Epidermal melanocyte (primary cell): ENCODE data around the gene TBXA2R.

Source experiments
- DNase-seq: peaks from one replicate; pipeline ENCODE4 v3.0.0; 2011; ENCODE audit warnings: low spot score; ENCODE audit not compliant: insufficient read length

TBXA2R gene

DNA sequence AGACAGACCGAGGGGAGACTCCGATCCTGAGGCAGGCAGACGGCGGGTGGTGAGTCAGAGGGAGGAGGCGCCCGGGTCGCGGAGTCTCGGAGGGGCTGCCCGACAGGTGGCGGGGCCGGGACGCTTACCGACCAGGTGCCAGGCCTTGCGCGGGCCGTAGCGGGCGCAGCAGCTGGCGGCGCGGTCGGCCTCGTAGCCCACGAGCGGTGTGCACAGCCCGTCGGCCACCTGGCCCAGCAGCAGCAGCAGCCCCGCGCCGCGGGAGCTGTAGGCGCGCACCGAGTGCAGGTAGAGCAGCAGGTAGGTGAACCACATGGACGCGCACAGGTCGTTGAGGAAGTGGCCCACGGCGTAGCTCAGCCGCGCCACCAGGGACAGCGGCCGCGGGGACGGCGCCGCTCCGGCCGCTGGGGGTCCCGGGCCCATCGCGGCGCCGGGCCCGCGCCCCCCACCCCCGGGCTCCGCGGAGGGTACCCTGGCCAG, 49.7 kb downstream of the TBXA2R start:
- DNase-seq = no peak

- no peak for DNase-seq
These were observed 50.2 kb downstream of the TBXA2R start for GRCh38 chr19:3556423-3556977.

GRCh38 chr19:3555653-3556422, 50.8 kb downstream of the TBXA2R start:
- no peak for DNase-seq

GRCh38 chr19:3554254-3555083, 52.2 kb downstream of the TBXA2R start:
- DNase-seq = no peak

DNA sequence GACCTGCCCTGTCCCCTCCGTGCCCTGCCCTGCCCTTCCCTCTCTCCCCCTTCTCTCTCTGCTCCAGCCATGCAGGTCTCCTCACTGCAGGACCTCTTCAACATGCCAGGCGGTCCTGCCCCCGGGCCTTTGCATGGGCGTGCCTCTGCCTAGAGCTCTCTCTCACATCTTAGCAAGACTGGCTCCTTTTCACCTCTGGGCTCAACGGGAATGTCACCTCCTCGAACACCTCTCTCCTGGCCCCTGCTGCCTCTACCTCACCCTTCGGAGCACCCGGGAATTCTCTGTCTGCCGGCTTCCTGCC, 54.9 kb downstream of the TBXA2R start:
- no peak for DNase-seq

DNA sequence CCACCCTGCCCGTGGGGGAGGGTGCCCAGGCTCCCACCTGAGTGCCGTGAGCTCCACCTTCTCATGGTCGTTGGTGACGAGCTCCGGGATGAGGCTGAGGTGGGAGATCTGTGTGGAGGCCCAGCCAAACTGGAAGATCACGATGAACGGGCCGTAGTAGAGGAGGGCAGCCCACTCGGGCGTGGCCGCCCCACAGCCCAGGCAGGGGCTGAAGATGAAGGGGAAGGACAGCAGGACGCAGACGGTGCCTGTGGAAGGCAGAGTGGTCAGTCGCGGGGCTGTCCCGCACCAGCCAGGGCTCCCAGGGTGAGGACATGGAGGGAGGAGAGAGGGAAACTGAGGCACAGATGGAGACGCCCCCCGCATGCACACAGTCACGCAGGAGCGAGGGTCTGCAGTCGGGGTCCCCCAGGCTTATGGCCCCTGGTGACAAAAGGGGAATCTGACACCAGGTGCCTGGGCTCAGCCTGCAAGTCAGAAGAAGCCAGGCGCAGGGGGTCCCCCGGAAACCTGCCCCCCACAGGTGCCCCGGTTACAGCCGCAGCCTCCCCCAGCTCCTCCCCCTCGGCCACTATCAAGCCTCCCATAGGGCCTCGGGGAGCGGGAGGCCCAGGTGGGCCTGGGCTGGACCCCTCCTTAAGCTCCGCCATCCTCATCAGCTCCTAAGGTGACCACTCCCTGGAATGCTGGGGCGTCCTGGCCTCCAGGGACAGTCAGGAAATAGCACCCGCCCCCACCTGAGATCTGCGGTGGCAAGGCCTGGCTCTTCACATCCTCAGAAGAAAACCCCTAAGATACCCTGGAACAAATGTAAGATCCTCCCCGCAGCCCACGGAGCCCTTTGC, 55.5 kb downstream of the TBXA2R start:
- DNase-seq = no peak

DNA sequence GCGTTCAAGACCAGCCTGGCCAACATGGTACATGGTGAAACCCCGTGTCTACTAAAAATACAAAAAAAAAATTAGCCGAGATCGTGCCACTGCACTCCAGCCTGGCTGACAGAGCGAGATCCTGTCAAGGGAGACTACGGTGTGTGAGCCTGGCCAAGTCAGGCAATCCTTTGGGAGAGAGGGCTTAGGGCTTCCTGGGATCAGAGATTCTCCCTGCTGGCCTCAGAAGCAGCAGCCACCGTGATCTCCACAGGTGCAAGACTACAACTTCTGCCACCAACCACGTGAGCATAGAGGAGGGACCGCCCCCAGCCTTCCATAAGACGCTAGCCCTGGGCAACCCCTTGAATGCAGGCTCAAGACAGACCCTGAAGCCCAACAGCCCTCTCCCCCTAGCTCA, 56.9 kb downstream of the TBXA2R start:
- DNase-seq = no peak

GRCh38 chr19:3548606-3549005, 58.1 kb downstream of the TBXA2R start:
- no peak for DNase-seq

DNA sequence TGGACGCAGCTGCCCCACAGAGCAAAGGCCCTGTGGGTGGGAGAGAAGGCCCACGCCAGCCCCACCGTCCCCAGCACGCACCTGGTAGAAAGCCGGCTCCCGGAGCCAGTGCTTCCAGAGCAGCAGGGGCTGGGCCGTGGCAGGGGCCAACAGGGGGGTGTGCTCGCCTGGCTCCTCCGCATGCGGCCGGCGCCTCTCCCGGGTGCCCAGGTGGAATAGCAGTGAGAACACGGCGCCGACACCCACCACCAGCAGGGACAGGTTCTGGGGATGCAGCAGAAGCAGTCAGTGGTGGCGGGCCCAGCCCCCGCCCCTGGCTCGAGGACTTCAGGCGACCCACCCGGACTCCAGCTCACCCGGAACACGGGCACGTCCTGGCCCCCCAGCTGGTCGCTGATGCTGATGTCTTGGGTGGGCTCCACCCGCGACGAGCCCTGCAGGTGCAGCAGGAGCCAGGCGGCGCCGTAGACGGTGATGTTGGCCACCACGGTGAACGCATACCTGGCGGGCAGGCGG, 58.9 kb downstream of the TBXA2R start:
- DNase-seq = no peak

DNA sequence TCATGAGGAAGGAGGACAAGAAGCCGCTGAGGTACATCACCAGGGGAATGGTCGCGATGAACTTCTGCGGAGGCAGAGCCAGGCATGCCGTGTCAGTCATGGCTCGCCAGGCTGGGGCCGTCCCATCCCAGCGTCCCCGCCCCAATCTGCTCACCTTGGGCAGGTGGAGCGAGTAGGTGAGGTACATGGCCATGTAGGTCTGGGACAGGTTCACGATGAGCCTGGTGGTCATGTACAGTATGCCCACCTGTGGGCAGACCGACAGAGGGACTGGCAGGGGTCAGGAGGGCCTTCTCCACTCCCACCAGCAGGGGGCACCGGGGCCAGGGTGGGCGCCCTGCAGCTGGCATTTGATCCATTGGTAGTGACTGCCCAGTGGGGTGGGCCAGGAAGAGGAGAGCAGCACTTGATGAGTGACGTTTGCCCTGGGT, 59.4 kb downstream of the TBXA2R start:
- no peak for DNase-seq

GRCh38 chr19:3546119-3546518, 60.6 kb downstream of the TBXA2R start:
- DNase-seq = no peak

DNA sequence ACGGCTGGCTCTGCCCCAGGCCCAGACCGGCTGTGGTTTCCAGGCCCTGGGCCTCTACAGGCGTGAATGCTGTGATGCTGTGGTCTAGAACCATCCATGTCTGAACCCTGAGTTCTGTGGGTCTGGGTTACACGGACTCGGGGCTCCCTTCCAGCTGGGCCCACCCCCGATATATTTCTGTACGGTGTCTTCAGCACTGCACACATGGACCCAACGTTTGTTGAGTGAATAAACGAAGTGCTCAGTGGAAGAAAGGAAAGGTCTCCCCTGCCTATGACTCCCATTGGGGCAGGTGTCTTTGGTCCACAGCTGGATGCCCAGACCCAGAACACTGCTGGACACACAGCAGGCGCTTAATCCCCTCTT, 61.0 kb downstream of the TBXA2R start:
- no peak for DNase-seq

- DNase-seq = peak; percentile 73
These were observed 61.7 kb downstream of the TBXA2R start for GRCh38 chr19:3544742-3545668.
